K562 (cell line): ENCODE results near the gene SLX9. TPM values are rescaled to one million over a fixed set of nuclear protein-coding genes. Genes with fewer than 3 reads are reported as not detected.

Experiments used
- FOS ChIP-seq: IDR thresholded peaks from 3 replicates; pipeline ENCODE4 v1.6.1; 2011; ENCODE audit not compliant: insufficient read length; ENCODE audit errors: extremely low read depth
- FOSL1 ChIP-seq: fragments of 200-800 bp; sonication (Bioruptor generic); conservative IDR thresholded peaks from 2 replicates; pipeline ENCODE4 v1.6.1; 2016; ENCODE audit warnings: missing genetic modification characterization, missing compliant biosample characterization
- FOXA3 ChIP-seq, 2 experiments: fragments of 450-650 bp in 1 of 2; sonication (generic) in 1 of 2; formaldehyde crosslinking; IDR thresholded peaks in 1 of 2; conservative IDR thresholded peaks in 1 of 2; 2 replicates each; pipeline versions ENCODE4 v1.4.0 to v1.8.0; 2020 to 2022; ENCODE audit warnings: mild to moderate bottlenecking in 2 of 2, missing genetic modification reagents in 1 of 2
- HNRNPLL ChIP-seq: fragments of 200-400 bp; formaldehyde crosslinking; IDR thresholded peaks from 2 replicates; pipeline ENCODE4 v1.6.1; 2017; ENCODE audit warnings: low read length, low read depth, mild to moderate bottlenecking; ENCODE audit not compliant: poor library complexity, severe bottlenecking
- KDM2B ChIP-seq: fragments of 250-450 bp; sonication (Bioruptor Pico); IDR thresholded peaks from 2 replicates; pipeline ENCODE4 v1.8.0; 2021; ENCODE audit warnings: mild to moderate bottlenecking, moderate library complexity
- MXI1 ChIP-seq: IDR thresholded peaks from 2 replicates; pipeline ENCODE4 v1.6.1; 2011; ENCODE audit warnings: low read depth, mild to moderate bottlenecking, improper control_type of control experiment, low read length
- PURB ChIP-seq: sonication (generic); formaldehyde crosslinking; IDR thresholded peaks from 2 replicates; pipeline ENCODE4 v1.9.0; 2021; ENCODE audit warnings: low read depth, mild to moderate bottlenecking, missing genetic modification reagents
- RBBP5 ChIP-seq: fragments of 200-600 bp; sonication (generic); IDR thresholded peaks from 2 replicates; pipeline ENCODE4 v1.6.1; 2012; ENCODE audit warnings: borderline replicate concordance, mild to moderate bottlenecking, low read length, control low read depth, inconsistent platforms; ENCODE audit not compliant: insufficient read depth, poor library complexity, severe bottlenecking
- polyA plus RNA-seq, 8 experiments: library from polyadenylated mRNA; depleted of rRNA in 4 of 8; stranded (reverse) in 5 of 8; unstranded in 3 of 8; fragments of >200 nt; fragmentation: Nextera tagmentation in 2 of 8; fragmentation: Illumina TruSeq in 1 of 8; extraction: Ambion mirVana in 2 of 8; extraction: Trizol in 1 of 8; gene quantifications; 2 replicates each; pipeline versions ENCODE4 v1.2.1 to v1.2.3, GENCODE V29; 2011 to 2014; ENCODE audit warnings: inconsistent platforms in 1 of 8, missing spikeins in 1 of 8
- total RNA-seq, 7 experiments: library from RNA; depleted of rRNA in 6 of 7; stranded (reverse); fragments of >200 nt in 6 of 7; fragmentation: Illumina TruSeq in 2 of 7; extraction: Trizol in 2 of 7; gene quantifications; 2 replicates each; pipeline versions ENCODE4 v1.2.1 to v1.2.3, GENCODE V29; 2011 to 2021; ENCODE audit warnings: low replicate concordance in 1 of 7
- TF ChIP-seq, protein P1 (sequence below): fragments of 450-650 bp; IDR thresholded peaks from 2 replicates; pipeline ENCODE4 v1.6.1; 2016; ENCODE audit warnings: borderline replicate concordance

The SLX9 gene
- total and polyA plus RNA-seq, 9 of the 15 experiments (the other 6 are each of a cell fraction or from before 2014, with no cell fraction given): 1.2 to 75.5 (median 16.5) TPM

GRCh38 chr21:44940116-44940631 lies 345 bp downstream of the SLX9 start (continued):
- TF ChIP-seq KDM2B (CRISPR knock-in tag): peak; percentile 40; the same call in 1 of the 2 replicates
- no peak for TF ChIP-seq FOS
- TF ChIP-seq FOXA3 (CRISPR knock-in tag; conservative IDR thresholded peaks at IDR 0.05 in 1 of 2, IDR thresholded peaks at IDR 0.05 in 1 of 2): peak in 1 of 2 experiments; percentile 30; a peak in 1 of 4 replicates
- peak; percentile 34 for TF ChIP-seq RBBP5
- peak; percentile 39 for TF ChIP-seq FOSL1
- 0 out of 2 replicates have a peak, but pooled peaks have one; percentile 7 for TF ChIP-seq MXI1
- no peak for TF ChIP-seq PURB (CRISPR knock-in tag)
- TF ChIP-seq, protein P1, sequence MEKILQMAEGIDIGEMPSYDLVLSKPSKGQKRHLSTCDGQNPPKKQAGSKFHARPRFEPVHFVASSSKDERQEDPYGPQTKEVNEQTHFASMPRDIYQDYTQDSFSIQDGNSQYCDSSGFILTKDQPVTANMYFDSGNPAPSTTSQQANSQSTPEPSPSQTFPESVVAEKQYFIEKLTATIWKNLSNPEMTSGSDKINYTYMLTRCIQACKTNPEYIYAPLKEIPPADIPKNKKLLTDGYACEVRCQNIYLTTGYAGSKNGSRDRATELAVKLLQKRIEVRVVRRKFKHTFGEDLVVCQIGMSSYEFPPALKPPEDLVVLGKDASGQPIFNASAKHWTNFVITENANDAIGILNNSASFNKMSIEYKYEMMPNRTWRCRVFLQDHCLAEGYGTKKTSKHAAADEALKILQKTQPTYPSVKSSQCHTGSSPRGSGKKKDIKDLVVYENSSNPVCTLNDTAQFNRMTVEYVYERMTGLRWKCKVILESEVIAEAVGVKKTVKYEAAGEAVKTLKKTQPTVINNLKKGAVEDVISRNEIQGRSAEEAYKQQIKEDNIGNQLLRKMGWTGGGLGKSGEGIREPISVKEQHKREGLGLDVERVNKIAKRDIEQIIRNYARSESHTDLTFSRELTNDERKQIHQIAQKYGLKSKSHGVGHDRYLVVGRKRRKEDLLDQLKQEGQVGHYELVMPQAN: peak; percentile 62
- peak; percentile 21 for TF ChIP-seq HNRNPLL
- TF ChIP-seq, all 486 proteins: peak for 23
